ENCODE results near the gene SLC25A21. TPM values are rescaled to one million over a fixed set of nuclear protein-coding genes. Genes with fewer than 3 reads are reported as not detected.
A peak's percentile ranks its signal among the peaks of the same experiment; 100 is the strongest.

The SLC25A21 gene
- total and polyA plus RNA-seq, 2 of the 13 experiments (the other 11 are each of a cell fraction or from before 2014, with no cell fraction given) = 1.9 to 2.9 TPM

GRCh38 chr14:37201724-37202123 is 29.3 kb upstream of the SLC25A21 start (continued):
- no peak for TF ChIP-seq ZNF777 (CRISPR knock-in tag; IDR thresholded peaks at IDR 0.05)
- no peak for TF ChIP-seq TEAD2 (CRISPR knock-in tag; IDR thresholded peaks at IDR 0.05)
- TF ChIP-seq SP2 (CRISPR knock-in tag; IDR thresholded peaks at IDR 0.05) = no peak
- peak; percentile 62; the same call in 1 of the 2 replicates for TF ChIP-seq CEBPB (IDR thresholded peaks at IDR 0.05; ENCODE audit: borderline replicate concordance, low read depth, low read length)
- TF ChIP-seq GRHL1 (CRISPR knock-in tag; conservative IDR thresholded peaks at IDR 0.05) = no peak
- no peak for TF ChIP-seq NFIC (IDR thresholded peaks at IDR 0.05; ENCODE audit: low read length)
- no peak for TF ChIP-seq AHR (CRISPR knock-in tag; IDR thresholded peaks at IDR 0.05)
- no peak for TF ChIP-seq CC2D1A (CRISPR knock-in tag; IDR thresholded peaks at IDR 0.05)
- peak; percentile 39; the same call in 1 of the 2 replicates for TF ChIP-seq HMG20A (CRISPR knock-in tag; IDR thresholded peaks at IDR 0.05; ENCODE audit: borderline replicate concordance)
- TF ChIP-seq ZNF20 (CRISPR knock-in tag; IDR thresholded peaks at IDR 0.05) = peak; percentile 53; the same call in 1 of the 2 replicates
- TF ChIP-seq NBN (conservative IDR thresholded peaks at IDR 0.05) = no peak
- no peak for TF ChIP-seq ZNF577 (CRISPR knock-in tag; IDR thresholded peaks at IDR 0.05; ENCODE audit: borderline replicate concordance, low read depth)
- TF ChIP-seq ZEB1 (IDR thresholded peaks at IDR 0.05; ENCODE audit: insufficient replicate concordance, low read depth) = no peak
- no peak for TF ChIP-seq AGO2 (optimal IDR thresholded peaks at IDR 0.05; ENCODE audit: low read depth, low read length)
- TF ChIP-seq ZC3H13 (CRISPR knock-in tag; IDR thresholded peaks at IDR 0.05) = no peak
- peak; percentile 74 for TF ChIP-seq RXRB (CRISPR knock-in tag; IDR thresholded peaks at IDR 0.05; ENCODE audit: borderline replicate concordance)
- peak; percentile 46; the same call in 1 of the 2 replicates for TF ChIP-seq HNF4A (CRISPR knock-in tag; IDR thresholded peaks at IDR 0.05)
- TF ChIP-seq DPF2 (CRISPR knock-in tag; IDR thresholded peaks at IDR 0.05; ENCODE audit: borderline replicate concordance, low read depth) = no peak
- no peak for TF ChIP-seq HNRNPLL (IDR thresholded peaks at IDR 0.05; ENCODE audit: low read depth, low read length, poor library complexity, severe bottlenecking)
- no peak for TF ChIP-seq TMF1 (CRISPR knock-in tag; IDR thresholded peaks at IDR 0.05; ENCODE audit: low read depth)
- peak; percentile 32; the same call in 1 of the 2 replicates for TF ChIP-seq THRA (CRISPR knock-in tag; IDR thresholded peaks at IDR 0.05; ENCODE audit: borderline replicate concordance)
- TF ChIP-seq ZNF354B (CRISPR knock-in tag; IDR thresholded peaks at IDR 0.05) = no peak
- TF ChIP-seq ATF4 (CRISPR knock-in tag; IDR thresholded peaks at IDR 0.05) = peak in 1 of 2 experiments; percentile 61; a peak in 1 of 4 replicates
- TF ChIP-seq ZBTB25 (CRISPR knock-in tag; IDR thresholded peaks at IDR 0.05) = no peak
- TF ChIP-seq ZNF335 (CRISPR knock-in tag; IDR thresholded peaks at IDR 0.05) = no peak
- no peak for TF ChIP-seq NCOA1 (CRISPR knock-in tag; IDR thresholded peaks at IDR 0.05)
